ENCODE measurements around the gene TUBGCP2. TPM values are rescaled to one million over a fixed set of nuclear protein-coding genes. Genes with fewer than 3 reads are reported as not detected.

TUBGCP2 gene
- total RNA-seq, 1 donor from 2014 or later = 53.2 TPM

- H3K27ac Mint-ChIP-seq (ENCODE audit: unreplicated experiment) = peak overlapping the region; percentile 94
Observed at GRCh38 chr10:133329491-133330202, 21.0 kb upstream of the TUBGCP2 start.

DNA sequence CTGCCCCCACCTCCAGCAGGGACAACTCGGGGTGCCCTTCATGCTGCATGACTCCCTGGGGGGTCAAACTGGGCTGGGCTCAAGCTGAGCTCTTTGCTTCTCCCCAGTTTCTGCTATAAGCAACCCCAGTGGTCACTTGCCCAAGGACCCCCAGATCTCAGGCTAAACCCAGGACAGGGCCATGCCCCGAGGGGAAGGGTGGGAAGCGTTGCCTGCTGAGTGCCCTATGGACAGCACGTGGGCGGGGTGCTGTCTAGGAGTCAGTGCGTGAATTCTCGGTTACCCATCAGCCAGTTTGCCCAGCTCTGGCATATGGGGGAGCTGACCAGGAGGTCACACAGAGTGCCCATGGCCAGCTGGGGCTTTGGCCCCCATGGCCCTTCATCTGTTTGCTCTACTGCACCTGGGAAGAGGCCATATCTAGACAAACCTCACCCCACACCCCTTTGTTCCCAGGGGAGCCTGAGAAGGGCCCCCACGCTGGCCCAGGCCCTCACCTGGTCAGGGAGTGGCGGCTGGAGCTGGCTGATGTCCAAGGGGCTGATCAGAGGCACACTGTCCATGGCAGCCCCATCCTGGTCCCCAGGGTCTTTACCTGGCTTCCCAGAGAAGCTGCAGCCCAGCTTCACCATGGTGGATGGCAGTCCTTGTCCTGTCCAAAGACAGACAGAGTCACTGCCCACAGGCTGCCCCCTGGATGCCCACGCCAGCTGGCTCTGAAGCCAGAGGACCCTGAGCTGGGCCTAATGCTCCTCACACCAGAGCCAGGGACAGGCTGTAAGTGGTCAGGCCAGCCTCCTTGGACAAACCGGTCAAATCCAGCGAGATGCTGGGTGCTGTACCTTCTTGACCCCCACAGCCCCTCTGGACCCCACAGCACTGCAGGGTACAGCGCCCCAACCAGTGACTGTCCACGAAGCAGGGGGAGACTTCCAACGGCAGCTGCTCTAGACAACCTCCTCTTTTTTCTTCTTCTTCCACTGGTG, 20.0 kb upstream of the TUBGCP2 start:
- H3K36me3 Mint-ChIP-seq (ENCODE audit: low read depth) = no peaks in the 10 kb centered on the region
- no peak for TF ChIP-seq CTCF (IDR thresholded peaks at IDR 0.05)
- H3K4me3 Mint-ChIP-seq (ENCODE audit: unreplicated experiment) = no peak overlapping the region
- peaks cover 16% of the 10 kb centered on the region for H3K27me3 Mint-ChIP-seq (ENCODE audit: low read depth)
- peak overlapping the region; percentile 94 for H3K27ac Mint-ChIP-seq (ENCODE audit: unreplicated experiment)
- H3K4me1 Mint-ChIP-seq (ENCODE audit: low read depth) = peaks cover 43% of the 10 kb centered on the region
- peak; percentile 82 for DNase-seq (ENCODE audit: low spot score)
- H3K9me3 Mint-ChIP-seq (ENCODE audit: low read depth) = no peaks in the 10 kb centered on the region

More at GRCh38 chr10:133329491-133330202, 21.0 kb upstream of the TUBGCP2 start:
- Mint-ChIP-seq H3K36me3 (ENCODE audit: low read depth) (no peaks in the 10 kb centered on the region), H3K4me3 (ENCODE audit: unreplicated experiment) (peak overlapping the region; percentile 55), H3K27me3 (ENCODE audit: low read depth) (peaks cover 19% of the 10 kb centered on the region), H3K4me1 (ENCODE audit: low read depth) (peaks cover 43% of the 10 kb centered on the region), H3K9me3 (ENCODE audit: low read depth) (no peaks in the 10 kb centered on the region)
- DNase-seq (ENCODE audit: low spot score) = peak; percentile 95
- TF ChIP-seq CTCF (IDR thresholded peaks at IDR 0.05) = peak; percentile 99

DNA sequence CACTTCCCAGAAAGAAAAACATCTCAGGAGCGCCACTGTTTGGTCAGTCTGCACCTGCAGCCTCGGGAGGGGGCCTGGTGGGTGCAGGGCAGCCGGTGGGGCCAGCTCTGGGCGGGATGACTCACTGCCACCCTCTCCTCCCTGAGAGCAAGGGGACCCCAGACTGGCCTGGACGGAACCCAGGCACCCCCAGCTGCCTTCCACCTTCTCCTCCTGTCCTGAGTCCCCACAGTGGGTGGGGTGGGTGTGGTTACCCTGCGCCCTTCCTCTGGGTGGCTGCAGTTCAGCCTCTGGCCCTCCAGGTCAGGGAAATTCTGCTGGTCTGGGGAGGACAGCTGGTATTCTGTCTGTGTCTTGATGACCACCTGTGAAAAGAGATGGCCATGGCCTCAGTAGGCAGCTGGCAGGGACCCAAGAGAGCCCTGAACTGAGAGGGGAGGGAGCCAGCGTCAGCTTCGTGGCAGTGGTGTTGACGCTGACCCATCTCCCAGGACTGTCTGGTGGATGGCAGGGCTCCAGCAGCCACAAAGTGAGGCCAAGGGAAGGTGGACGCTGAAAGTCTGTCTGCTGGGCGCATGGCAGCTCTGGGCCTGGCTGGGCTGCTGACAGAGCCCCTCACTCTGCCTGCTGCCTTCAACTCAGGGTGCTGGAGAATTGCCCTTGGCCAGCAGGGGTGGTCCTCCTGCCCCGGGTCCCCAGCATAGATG, 19.1 kb upstream of the TUBGCP2 start:
- Mint-ChIP-seq H3K27me3 (ENCODE audit: low read depth) (peaks cover 10% of the 10 kb centered on the region), H3K4me1 (ENCODE audit: low read depth) (peaks cover 43% of the 10 kb centered on the region), H3K36me3 (ENCODE audit: low read depth) (no peaks in the 10 kb centered on the region), H3K4me3 (ENCODE audit: unreplicated experiment) (no peak overlapping the region), H3K27ac (ENCODE audit: unreplicated experiment) (peak overlapping the region; percentile 68), H3K9me3 (ENCODE audit: low read depth) (no peaks in the 10 kb centered on the region)
- DNase-seq (ENCODE audit: low spot score) = peak; percentile 86
- no peak for TF ChIP-seq CTCF (IDR thresholded peaks at IDR 0.05)

- DNase-seq (ENCODE audit: low spot score) = peak; percentile 90
- H3K4me3 Mint-ChIP-seq (ENCODE audit: unreplicated experiment) = no peak overlapping the region
- no peaks in the 10 kb centered on the region for H3K36me3 Mint-ChIP-seq (ENCODE audit: low read depth)
- peak overlapping the region; percentile 34 for H3K27ac Mint-ChIP-seq (ENCODE audit: unreplicated experiment)
- TF ChIP-seq CTCF (IDR thresholded peaks at IDR 0.05) = no peak
- H3K4me1 Mint-ChIP-seq (ENCODE audit: low read depth) = peaks cover 43% of the 10 kb centered on the region
- peaks cover 2% of the 10 kb centered on the region for H3K27me3 Mint-ChIP-seq (ENCODE audit: low read depth)
- no peaks in the 10 kb centered on the region for H3K9me3 Mint-ChIP-seq (ENCODE audit: low read depth)
Observed at GRCh38 chr10:133326745-133327650, 18.3 kb upstream of the TUBGCP2 start.

All from chondrocyte (in vitro differentiated cells).